ENCODE measurements around the gene STRIP2. TPM values are rescaled to one million over a fixed set of nuclear protein-coding genes. Genes with fewer than 3 reads are reported as not detected.
"Not testable (repeated sequence)": the region's sequence is repeated elsewhere in the genome, so short reads cannot be mapped to it uniquely, and the experiment has no call there.

Gene STRIP2
- polyA plus RNA-seq, 3 donors: 2.2 to 3.5 (median 3.4) TPM

- DNase-seq (ENCODE audit: low read depth in 3 of 3, low spot score in 2 of 3): no peak
These were observed 16.1 kb downstream of the STRIP2 start for GRCh38 chr7:129450295-129450694.

GRCh38 chr7:129452589-129453231 is 18.5 kb downstream of the STRIP2 start:
- no peak for DNase-seq (ENCODE audit: low read depth in 3 of 3, low spot score in 2 of 3)

GRCh38 chr7:129453510-129454248 is 19.4 kb downstream of the STRIP2 start:
- no peak for DNase-seq (ENCODE audit: low read depth in 3 of 3, low spot score in 2 of 3)

GRCh38 chr7:129454249-129454551 is 20.0 kb downstream of the STRIP2 start:
- DNase-seq (ENCODE audit: low read depth in 3 of 3, low spot score in 2 of 3): no peak

GRCh38 chr7:129456421-129456820 is 22.2 kb downstream of the STRIP2 start:
- no peak for DNase-seq (ENCODE audit: low read depth in 3 of 3, low spot score in 2 of 3)

- no peak for DNase-seq (ENCODE audit: low read depth in 3 of 3, low spot score in 2 of 3)
These were observed 22.9 kb downstream of the STRIP2 start for GRCh38 chr7:129457101-129457500.

- DNase-seq (ENCODE audit: low read depth in 3 of 3, low spot score in 2 of 3): no peak
These were observed 23.9 kb downstream of the STRIP2 start for GRCh38 chr7:129458171-129458570.

GRCh38 chr7:129461809-129462208 is 27.6 kb downstream of the STRIP2 start:
- DNase-seq (ENCODE audit: low read depth in 3 of 3, low spot score in 2 of 3): no peak

GRCh38 chr7:129462420-129462819 is 28.2 kb downstream of the STRIP2 start:
- no peak for DNase-seq (ENCODE audit: low read depth in 3 of 3, low spot score in 2 of 3)

GRCh38 chr7:129464194-129464593 is 30.0 kb downstream of the STRIP2 start:
- no peak for DNase-seq (ENCODE audit: low read depth in 3 of 3, low spot score in 2 of 3)

- no peak for DNase-seq (ENCODE audit: low read depth in 3 of 3, low spot score in 2 of 3)
These were observed 30.8 kb downstream of the STRIP2 start for GRCh38 chr7:129465080-129465479.

GRCh38 chr7:129466796-129467195 is 32.6 kb downstream of the STRIP2 start:
- DNase-seq (ENCODE audit: low read depth in 3 of 3, low spot score in 2 of 3): no peak

- no peak for DNase-seq (ENCODE audit: low read depth in 3 of 3, low spot score in 2 of 3)
These were observed 33.9 kb downstream of the STRIP2 start for GRCh38 chr7:129468087-129468486.

- DNase-seq (ENCODE audit: low read depth in 3 of 3, low spot score in 2 of 3): no peak
These were observed 34.3 kb downstream of the STRIP2 start for GRCh38 chr7:129468547-129468946.

GRCh38 chr7:129469930-129470329 is 35.7 kb downstream of the STRIP2 start:
- DNase-seq (ENCODE audit: low read depth in 3 of 3, low spot score in 2 of 3): no peak

GRCh38 chr7:129470411-129470810 is 36.2 kb downstream of the STRIP2 start:
- no peak for DNase-seq (ENCODE audit: low read depth in 3 of 3, low spot score in 2 of 3)

- DNase-seq (ENCODE audit: low read depth in 3 of 3, low spot score in 2 of 3): no peak
These were observed 37.2 kb downstream of the STRIP2 start for GRCh38 chr7:129471402-129471827.

- not testable (repeated sequence) for DNase-seq (ENCODE audit: low read depth in 3 of 3, low spot score in 2 of 3)
These were observed 41.7 kb downstream of the STRIP2 start for GRCh38 chr7:129475931-129476330.

- not testable (repeated sequence) for DNase-seq (ENCODE audit: low read depth in 3 of 3, low spot score in 2 of 3)
These were observed 42.2 kb downstream of the STRIP2 start for GRCh38 chr7:129476398-129476797.

GRCh38 chr7:129479831-129480230 is 45.6 kb downstream of the STRIP2 start:
- DNase-seq (ENCODE audit: low read depth in 3 of 3, low spot score in 2 of 3): no peak

- no peak for DNase-seq (ENCODE audit: low read depth in 3 of 3, low spot score in 2 of 3)
These were observed 46.6 kb downstream of the STRIP2 start for GRCh38 chr7:129480674-129481363.

- DNase-seq (ENCODE audit: low read depth in 3 of 3, low spot score in 2 of 3): not testable (repeated sequence)
These were observed 47.1 kb downstream of the STRIP2 start for GRCh38 chr7:129481376-129481775.

Measured in right renal cortex interstitium (tissue), 3 donors.